ENCODE data around the gene FLT1. TPM values are rescaled to one million over a fixed set of nuclear protein-coding genes. Genes with fewer than 3 reads are reported as not detected.

The FLT1 gene
- total and polyA plus RNA-seq, 9 donors: 13.2 to 17.3 (median 15.8) TPM

GRCh38 chr13:28376604-28377003 lies 118.3 kb downstream of the FLT1 start:
- WGBS (ENCODE audit: insufficient coverage): no CpG with 5 or more reads among the region's 2 CpGs
- Histone ChIP-seq H3K36me3 (ENCODE audit: control insufficient read depth, insufficient read depth, low read length) (no peaks in the 10 kb centered on the region), H3K27me3 (ENCODE audit: control insufficient read depth, insufficient read depth, low read length) (no peaks in the 10 kb centered on the region), H3K9me3 (replicated peaks; ENCODE audit: control insufficient read depth, low read depth, low read length) (no peaks in the 10 kb centered on the region), H3K4me3 (ENCODE audit: low read length) (no peak overlapping the region), H3K27ac (ENCODE audit: low read length) (no peak overlapping the region), H3K4me1 (ENCODE audit: control insufficient read depth, insufficient read depth, low read length) (no peaks in the 10 kb centered on the region)
- no peak for DNase-seq

DNA sequence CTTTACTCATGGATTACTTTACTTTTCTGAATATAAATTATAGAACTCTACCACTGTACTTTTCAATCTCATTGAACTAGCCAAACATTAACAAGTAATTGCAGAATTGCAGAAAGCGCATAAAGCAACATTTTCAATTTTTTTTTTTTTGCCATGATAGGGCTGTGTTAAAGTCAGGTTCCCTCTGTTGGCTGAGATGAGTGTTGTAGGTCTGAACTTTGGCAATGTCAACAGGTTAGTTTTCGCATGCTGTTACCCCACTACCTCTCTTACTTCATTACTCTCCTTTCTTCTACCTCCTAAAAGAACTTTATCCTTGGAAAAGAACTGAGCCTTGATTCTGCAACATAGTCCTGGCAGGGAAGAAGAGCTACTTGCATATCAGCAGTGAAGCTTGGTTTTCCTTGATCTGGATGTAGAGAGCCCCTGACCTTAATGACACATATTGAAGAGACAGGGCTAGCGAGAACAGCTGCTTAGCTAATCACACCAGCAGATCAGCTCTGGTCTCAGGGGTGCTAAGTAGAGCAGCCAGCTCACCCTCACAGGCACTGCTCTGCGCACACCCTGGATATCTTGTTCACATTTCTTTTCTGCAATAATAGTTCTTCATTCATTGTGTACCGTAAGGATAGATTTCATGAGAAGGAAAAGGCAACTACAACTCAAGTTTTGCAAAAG lies 119.5 kb downstream of the FLT1 start:
- Histone ChIP-seq H3K36me3 (ENCODE audit: control insufficient read depth, insufficient read depth, low read length) (no peaks in the 10 kb centered on the region), H3K9me3 (replicated peaks; ENCODE audit: control insufficient read depth, low read depth, low read length) (no peaks in the 10 kb centered on the region), H3K4me1 (ENCODE audit: control insufficient read depth, insufficient read depth, low read length) (no peaks in the 10 kb centered on the region), H3K4me3 (ENCODE audit: low read length) (no peak overlapping the region), H3K27me3 (ENCODE audit: control insufficient read depth, insufficient read depth, low read length) (no peaks in the 10 kb centered on the region), H3K27ac (ENCODE audit: low read length) (no peak overlapping the region)
- 33% methylated on average over 1 of the region's 5 CpGs for WGBS (ENCODE audit: insufficient coverage)
- no peak for DNase-seq

- WGBS (ENCODE audit: insufficient coverage): 43% methylated on average over 1 of the region's 3 CpGs
- Histone ChIP-seq H3K4me3 (ENCODE audit: low read length) (no peak overlapping the region), H3K27me3 (ENCODE audit: control insufficient read depth, insufficient read depth, low read length) (no peaks in the 10 kb centered on the region), H3K27ac (ENCODE audit: low read length) (no peak overlapping the region), H3K4me1 (ENCODE audit: control insufficient read depth, insufficient read depth, low read length) (no peaks in the 10 kb centered on the region), H3K9me3 (replicated peaks; ENCODE audit: control insufficient read depth, low read depth, low read length) (no peaks in the 10 kb centered on the region), H3K36me3 (ENCODE audit: control insufficient read depth, insufficient read depth, low read length) (no peaks in the 10 kb centered on the region)
- DNase-seq: no peak
These were observed 121.1 kb downstream of the FLT1 start for GRCh38 chr13:28373810-28374209.

DNA sequence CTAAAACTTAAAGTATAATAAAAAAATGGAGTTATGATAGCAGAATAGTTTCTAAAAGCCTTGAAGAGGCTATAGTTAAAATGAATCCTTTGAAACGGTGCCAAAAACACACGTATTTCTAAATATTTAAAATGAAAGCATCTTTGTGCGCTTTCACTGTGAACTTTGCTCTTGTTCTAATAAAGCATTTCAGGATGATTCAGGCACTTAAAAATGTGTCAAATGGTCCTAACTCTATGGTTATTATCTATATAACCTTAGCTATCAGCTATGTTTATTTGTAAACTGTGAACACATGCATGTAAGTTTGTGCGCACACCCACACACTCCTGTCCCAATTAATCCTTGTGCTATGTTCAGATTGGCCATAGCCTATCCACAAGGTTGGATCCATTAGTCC lies 124.5 kb downstream of the FLT1 start:
- no peak overlapping the region for H3K4me3 ChIP-seq (ENCODE audit: low read length)
- DNase-seq: no peak
- H3K27me3 ChIP-seq (ENCODE audit: control insufficient read depth, insufficient read depth, low read length): no peaks in the 10 kb centered on the region
- H3K27ac ChIP-seq (ENCODE audit: low read length): no peak overlapping the region
- H3K36me3 ChIP-seq (ENCODE audit: control insufficient read depth, insufficient read depth, low read length): no peaks in the 10 kb centered on the region
- no CpG with 5 or more reads among the region's 4 CpGs for WGBS (ENCODE audit: insufficient coverage)
- H3K9me3 ChIP-seq (replicated peaks; ENCODE audit: control insufficient read depth, low read depth, low read length): no peaks in the 10 kb centered on the region
- H3K4me1 ChIP-seq (ENCODE audit: control insufficient read depth, insufficient read depth, low read length): no peaks in the 10 kb centered on the region

DNA sequence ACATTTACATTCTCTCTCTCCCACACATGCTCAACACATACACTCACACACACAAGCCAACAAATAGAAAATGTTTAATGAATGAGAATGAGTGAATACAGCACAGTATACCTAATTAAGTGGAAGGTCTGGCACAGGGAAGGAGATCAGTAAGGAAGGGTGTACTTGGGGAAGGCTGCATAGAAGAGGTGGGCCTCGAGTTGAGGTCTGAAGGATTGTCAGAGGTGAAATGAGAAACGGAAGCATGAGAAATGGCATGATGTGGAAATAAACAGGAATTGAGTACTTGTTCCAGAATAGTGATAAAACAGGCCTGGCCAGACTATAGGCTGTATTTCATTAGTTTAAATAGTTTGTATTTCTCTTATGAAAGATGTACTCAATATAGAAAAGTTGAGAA lies 136.2 kb downstream of the FLT1 start:
- Histone ChIP-seq H3K4me1 (ENCODE audit: control insufficient read depth, insufficient read depth, low read length) (peaks cover 15% of the 10 kb centered on the region), H3K36me3 (ENCODE audit: control insufficient read depth, insufficient read depth, low read length) (no peaks in the 10 kb centered on the region), H3K27me3 (ENCODE audit: control insufficient read depth, insufficient read depth, low read length) (no peaks in the 10 kb centered on the region), H3K9me3 (replicated peaks; ENCODE audit: control insufficient read depth, low read depth, low read length) (no peaks in the 10 kb centered on the region), H3K4me3 (ENCODE audit: low read length) (no peak overlapping the region), H3K27ac (ENCODE audit: low read length) (no peak overlapping the region)
- DNase-seq: no peak
- 83% methylated on average over 2 of the region's 2 CpGs for WGBS (ENCODE audit: insufficient coverage)

DNA sequence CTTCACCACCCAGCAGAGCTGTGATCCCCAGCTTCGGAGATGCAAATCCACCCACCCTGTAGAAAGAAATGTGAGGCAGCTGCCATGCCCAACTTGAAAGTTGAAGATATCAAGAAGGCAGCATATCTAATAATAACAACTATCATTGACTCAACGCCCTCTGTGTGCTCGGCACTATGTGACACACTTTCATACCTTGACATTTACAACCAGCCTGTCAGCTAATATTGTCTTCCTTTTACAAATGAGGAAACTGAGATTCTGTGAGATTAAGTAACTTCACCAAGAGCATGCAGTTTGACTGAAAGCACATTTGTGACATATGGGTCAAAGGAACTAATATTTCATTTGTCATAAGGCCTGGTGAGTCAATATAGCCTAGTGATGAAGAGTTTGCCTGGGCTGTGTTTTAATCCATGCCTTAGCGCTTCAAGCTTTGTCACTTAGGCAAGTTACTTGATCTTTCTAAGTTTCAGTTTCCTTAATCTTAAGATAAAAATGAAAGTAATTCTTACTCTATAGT lies 137.0 kb downstream of the FLT1 start:
- Histone ChIP-seq H3K4me3 (ENCODE audit: low read length) (no peak overlapping the region), H3K9me3 (replicated peaks; ENCODE audit: control insufficient read depth, low read depth, low read length) (no peaks in the 10 kb centered on the region), H3K4me1 (ENCODE audit: control insufficient read depth, insufficient read depth, low read length) (peaks cover 15% of the 10 kb centered on the region), H3K27ac (ENCODE audit: low read length) (no peak overlapping the region), H3K27me3 (ENCODE audit: control insufficient read depth, insufficient read depth, low read length) (no peaks in the 10 kb centered on the region), H3K36me3 (ENCODE audit: control insufficient read depth, insufficient read depth, low read length) (no peaks in the 10 kb centered on the region)
- no CpG with 5 or more reads among the region's 4 CpGs for WGBS (ENCODE audit: insufficient coverage)
- no peak for DNase-seq

DNA sequence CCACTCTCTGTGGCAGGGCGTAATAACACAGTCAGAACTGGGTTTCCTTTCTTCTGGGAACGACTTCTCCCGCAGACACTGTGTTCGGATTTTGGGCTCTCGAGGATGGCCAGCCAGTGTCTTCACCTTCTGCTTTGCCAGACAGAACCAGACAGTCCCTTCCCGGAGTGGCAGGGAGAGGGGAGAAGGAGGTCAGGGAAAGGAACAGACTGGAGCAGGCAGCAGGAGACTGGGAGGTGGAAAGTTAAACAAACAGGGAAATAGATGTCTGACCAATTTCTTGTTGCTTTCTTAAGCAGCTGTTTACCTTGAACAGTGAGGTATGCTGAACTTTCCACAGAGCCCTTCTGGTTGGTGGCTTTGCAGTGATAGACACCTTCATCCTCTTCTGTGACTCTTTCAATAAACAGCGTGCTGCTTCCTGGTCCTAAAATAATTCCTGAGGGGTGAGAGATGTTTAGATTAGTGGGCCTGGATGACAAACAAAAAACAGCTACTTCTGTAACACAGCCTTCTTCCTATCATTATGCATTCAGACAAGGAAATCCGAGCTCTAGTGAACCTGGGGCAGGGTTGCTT lies 137.6 kb downstream of the FLT1 start:
- 52% methylated on average over 5 of the region's 8 CpGs for WGBS (ENCODE audit: insufficient coverage)
- DNase-seq: no peak
- Histone ChIP-seq H3K9me3 (replicated peaks; ENCODE audit: control insufficient read depth, low read depth, low read length) (no peaks in the 10 kb centered on the region), H3K27ac (ENCODE audit: low read length) (no peak overlapping the region), H3K4me3 (ENCODE audit: low read length) (no peak overlapping the region), H3K36me3 (ENCODE audit: control insufficient read depth, insufficient read depth, low read length) (no peaks in the 10 kb centered on the region), H3K27me3 (ENCODE audit: control insufficient read depth, insufficient read depth, low read length) (no peaks in the 10 kb centered on the region), H3K4me1 (ENCODE audit: control insufficient read depth, insufficient read depth, low read length) (peaks cover 15% of the 10 kb centered on the region)

- H3K4me3 ChIP-seq (ENCODE audit: low read length): no peak overlapping the region
- no peaks in the 10 kb centered on the region for H3K27me3 ChIP-seq (ENCODE audit: control insufficient read depth, insufficient read depth, low read length)
- no peaks in the 10 kb centered on the region for H3K9me3 ChIP-seq (replicated peaks; ENCODE audit: control insufficient read depth, low read depth, low read length)
- H3K36me3 ChIP-seq (ENCODE audit: control insufficient read depth, insufficient read depth, low read length): no peaks in the 10 kb centered on the region
- peak; percentile 29 for DNase-seq
- no peak overlapping the region for H3K27ac ChIP-seq (ENCODE audit: low read length)
- peaks cover 15% of the 10 kb centered on the region for H3K4me1 ChIP-seq (ENCODE audit: control insufficient read depth, insufficient read depth, low read length)
- no CpG with 5 or more reads among the region's 5 CpGs for WGBS (ENCODE audit: insufficient coverage)
These were observed 138.3 kb downstream of the FLT1 start for GRCh38 chr13:28356561-28357021.

DNA sequence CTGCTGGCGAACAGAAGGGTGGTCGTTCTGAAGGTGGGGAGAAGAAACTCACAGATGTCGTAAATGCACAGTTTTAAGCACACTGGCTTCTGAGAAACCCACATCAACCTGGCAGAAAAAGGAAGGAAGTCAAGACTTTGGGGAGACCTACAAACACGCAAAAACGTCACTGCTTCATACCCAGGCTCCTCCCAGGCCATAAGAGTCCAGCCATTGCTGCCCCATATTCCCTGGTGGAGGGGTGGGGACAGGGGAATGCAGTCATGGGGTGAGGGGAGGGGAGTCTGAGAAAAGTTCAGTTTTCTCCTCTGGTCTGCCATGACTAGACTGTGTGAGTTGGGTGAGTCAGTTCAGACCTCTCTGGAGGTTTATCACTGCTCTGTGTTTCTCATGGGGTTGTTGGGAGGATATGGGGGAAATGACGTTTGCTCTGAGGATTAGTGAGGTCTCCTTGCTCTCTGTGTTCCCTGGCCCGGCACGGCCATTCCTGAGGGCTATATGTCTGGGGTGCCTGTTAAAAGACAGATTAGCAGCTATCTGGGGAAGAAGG lies 139.0 kb downstream of the FLT1 start:
- Histone ChIP-seq H3K27ac (ENCODE audit: low read length) (no peak overlapping the region), H3K36me3 (ENCODE audit: control insufficient read depth, insufficient read depth, low read length) (no peaks in the 10 kb centered on the region)
- WGBS (ENCODE audit: insufficient coverage): 43% methylated on average over 5 of the region's 8 CpGs

DNA sequence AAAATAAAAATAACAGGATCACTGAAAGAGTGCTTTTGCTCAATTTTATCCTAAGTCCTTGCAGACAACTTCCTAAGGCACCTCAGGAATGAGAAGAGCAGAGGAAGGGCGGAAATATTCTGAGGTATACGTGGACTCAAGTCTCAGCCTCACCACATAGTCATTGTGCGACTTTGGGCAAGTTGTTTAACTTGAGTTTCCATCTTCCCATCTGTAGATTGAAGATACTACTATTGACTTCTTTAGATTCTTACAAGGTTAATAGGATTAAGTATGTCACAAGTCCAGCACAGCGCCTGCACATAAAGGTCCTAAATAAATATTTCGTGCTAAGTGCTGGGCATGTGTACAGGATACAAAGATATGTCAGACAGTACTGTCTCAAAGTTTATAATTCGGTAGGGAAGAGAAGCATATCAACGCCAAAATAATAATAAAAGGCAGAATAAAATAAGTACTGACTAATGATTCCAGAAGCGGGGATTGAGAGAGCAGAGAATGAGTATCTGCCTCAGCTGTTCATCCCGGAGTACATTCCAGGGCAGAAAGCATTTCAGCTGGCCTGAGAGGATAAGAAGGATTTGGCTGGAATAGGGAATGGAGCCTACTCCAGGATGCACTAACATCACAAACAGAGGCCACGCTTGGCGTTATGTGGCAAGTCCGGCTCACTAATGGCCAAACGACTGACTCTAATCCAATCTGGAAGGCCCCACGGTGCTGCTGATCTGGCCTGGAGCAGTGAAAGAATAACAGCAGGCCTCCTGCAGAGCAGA lies 139.7 kb downstream of the FLT1 start:
- H3K9me3 ChIP-seq (replicated peaks; ENCODE audit: control insufficient read depth, low read depth, low read length): no peaks in the 10 kb centered on the region
- peaks cover 15% of the 10 kb centered on the region for H3K4me1 ChIP-seq (ENCODE audit: control insufficient read depth, insufficient read depth, low read length)
- H3K4me3 ChIP-seq (ENCODE audit: low read length): no peak overlapping the region
- 67% methylated on average over 7 of the region's 14 CpGs for WGBS (ENCODE audit: insufficient coverage)
- H3K27ac ChIP-seq (ENCODE audit: low read length): no peak overlapping the region
- no peaks in the 10 kb centered on the region for H3K27me3 ChIP-seq (ENCODE audit: control insufficient read depth, insufficient read depth, low read length)
- no peaks in the 10 kb centered on the region for H3K36me3 ChIP-seq (ENCODE audit: control insufficient read depth, insufficient read depth, low read length)
- peak; percentile 55 for DNase-seq

More for the DNA sequence above, 139.0 kb downstream of the FLT1 start:
- Histone ChIP-seq H3K4me3 (ENCODE audit: low read length) (no peak overlapping the region), H3K4me1 (ENCODE audit: control insufficient read depth, insufficient read depth, low read length) (peaks cover 15% of the 10 kb centered on the region), H3K27me3 (ENCODE audit: control insufficient read depth, insufficient read depth, low read length) (no peaks in the 10 kb centered on the region), H3K9me3 (replicated peaks; ENCODE audit: control insufficient read depth, low read depth, low read length) (no peaks in the 10 kb centered on the region)
- DNase-seq: no peak

Data from muscle of leg (tissue), 11 donors.